ENCODE measurements around the gene RPL13.

DNA sequence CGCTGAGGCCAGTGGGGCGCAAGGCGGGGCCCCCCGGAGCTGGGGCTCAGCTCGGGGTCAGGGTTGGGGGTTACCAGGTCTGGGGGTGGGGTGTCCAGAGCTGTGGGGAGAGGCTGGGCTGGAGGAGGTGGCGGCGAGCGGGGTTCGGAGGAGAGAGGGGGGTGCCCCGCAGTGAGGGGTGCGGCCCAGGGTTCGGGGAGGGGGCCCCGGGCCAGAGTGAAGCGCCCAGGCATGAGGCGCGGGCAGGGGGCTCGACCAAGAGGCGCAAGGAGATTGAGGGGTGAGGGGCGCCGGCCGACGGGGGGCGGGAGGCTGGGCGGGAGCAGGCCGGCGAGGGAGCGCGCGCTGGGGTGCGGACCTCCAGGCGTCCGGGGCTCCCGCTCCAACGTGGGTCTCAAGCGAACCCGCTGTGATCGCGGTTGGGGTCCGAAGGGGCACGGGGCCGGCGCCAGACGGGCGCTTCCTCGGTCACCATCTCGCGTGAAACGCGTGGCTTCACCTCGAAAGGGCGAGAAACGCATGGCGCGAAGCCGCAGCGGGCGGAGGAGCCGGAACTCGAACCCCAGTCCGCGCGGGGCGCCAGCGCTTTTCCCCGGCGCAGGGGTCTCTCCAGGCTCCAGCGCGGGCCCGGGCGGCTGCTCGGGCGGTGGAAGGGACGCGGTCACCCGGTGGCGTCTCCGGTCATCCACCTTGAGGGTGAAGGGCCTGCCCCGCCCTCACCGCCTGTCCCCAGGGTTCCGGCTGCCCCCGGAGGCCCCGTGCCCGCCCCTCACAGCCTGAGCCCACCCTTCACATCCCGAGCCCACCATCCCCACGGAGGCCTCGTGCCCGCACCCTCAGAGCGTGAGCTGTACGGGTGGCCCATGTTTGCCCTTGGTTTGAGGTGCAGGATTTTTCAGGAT is 15.9 kb downstream of the RPL13 start:
- TF ChIP-seq CTCF (IDR thresholded peaks at IDR 0.05) (no peak), POLR2A (IDR thresholded peaks at IDR 0.05) (no peak)
